IMR-90 (cell line): ENCODE data around the gene HSPB6. TPM values are rescaled to one million over a fixed set of nuclear protein-coding genes. Genes with fewer than 3 reads are reported as not detected.

Experiments used
- ATAC-seq: fragments of 200-7000 bp; cut with Tn5 transposase; 2 replicates; pipeline ENCODE4 v1.9.1; 2020; ENCODE audit warnings: low read depth, mild to moderate bottlenecking, moderate library complexity
- BruUV-seq: library from RNA; stranded (reverse); fragments of 400-500 nt; replicated peaks from 2 replicates; lab custom pipeline; 2021; lab: Mats Ljungman, UMichigan
- CTCF ChIA-PET: fragments of 300-600 bp; formaldehyde crosslinking; extraction: SDS; loops from one replicate; lab custom pipeline; 2021; ENCODE audit warnings: antibody characterized with exemption; lab: Yijun Ruan, JAX
- POLR2A ChIA-PET: fragments of 300-600 bp; sonication (Branson Sonifier 250); formaldehyde crosslinking; loops from one replicate; lab custom pipeline; 2022; ENCODE audit warnings: antibody characterized with exemption; ENCODE audit not compliant: unreplicated experiment; lab: Charles Lee
- DNase-seq: peaks from one replicate; pipeline ENCODE4 v3.0.0; 2013
- H2AFZ ChIP-seq: replicated peaks from 2 replicates; pipeline ENCODE3; 2013; ENCODE audit warnings: low read length, mild to moderate bottlenecking; ENCODE audit not compliant: poor library complexity
- H2AK5ac ChIP-seq: 2 replicates; pipeline ENCODE4 v1.6.1; 2013; ENCODE audit warnings: low read depth, low read length, inconsistent platforms
- H2AK9ac ChIP-seq: replicated peaks from 2 replicates; pipeline ENCODE3; 2013; ENCODE audit warnings: mild to moderate bottlenecking, low read depth, low read length, moderate library complexity; ENCODE audit not compliant: poor library complexity
- H2BK120ac ChIP-seq: 2 replicates; pipeline ENCODE4 v1.6.1; 2013; ENCODE audit warnings: low read depth, low read length, inconsistent platforms
- H2BK15ac ChIP-seq: 3 replicates; pipeline ENCODE4 v1.6.1; 2013; ENCODE audit warnings: low read depth, low read length, inconsistent platforms
- H2BK20ac ChIP-seq: 2 replicates; pipeline ENCODE4 v1.6.1; 2013; ENCODE audit warnings: low read depth, mild to moderate bottlenecking, inconsistent platforms, low read length, moderate library complexity
- H2BK5ac ChIP-seq: 2 replicates; pipeline ENCODE4 v1.6.1; 2013; ENCODE audit warnings: mild to moderate bottlenecking, low read depth, low read length, inconsistent platforms; ENCODE audit not compliant: poor library complexity, severe bottlenecking
- H3K14ac ChIP-seq: replicated peaks from 2 replicates; pipeline ENCODE4 v1.6.1; 2013; ENCODE audit warnings: low read depth, low read length, inconsistent platforms
- H3K18ac ChIP-seq: 2 replicates; pipeline ENCODE4 v1.6.1; 2013; ENCODE audit warnings: low read depth, low read length, control low read depth
- H3K23ac ChIP-seq: 2 replicates; pipeline ENCODE4 v1.6.1; 2013; ENCODE audit warnings: low read depth, low read length, inconsistent platforms
- H3K27ac ChIP-seq: 2 replicates; pipeline ENCODE4 v1.5.1; 2013; ENCODE audit warnings: mild to moderate bottlenecking, control low read depth, low read length; ENCODE audit not compliant: insufficient read depth
- H3K27me3 ChIP-seq: 2 replicates; pipeline ENCODE4 v1.6.1; 2013; ENCODE audit warnings: low read length; ENCODE audit not compliant: control insufficient read depth, insufficient read depth
- H3K36me3 ChIP-seq: 2 replicates; pipeline ENCODE4 v1.6.1; 2013; ENCODE audit warnings: low read length, mixed read lengths; ENCODE audit not compliant: control insufficient read depth, insufficient read depth
- H3K4ac ChIP-seq: 2 replicates; pipeline ENCODE4 v1.6.1; 2013; ENCODE audit warnings: low read depth, low read length, inconsistent platforms
- H3K4me1 ChIP-seq: 2 replicates; pipeline ENCODE4 v1.6.1; 2013; ENCODE audit warnings: low read length, mixed read lengths; ENCODE audit not compliant: control insufficient read depth, insufficient read depth
- H3K4me2 ChIP-seq: 2 replicates; pipeline ENCODE4 v1.6.1; 2013; ENCODE audit warnings: low read depth, mild to moderate bottlenecking, control low read depth, low read length, moderate library complexity
- H3K4me3 ChIP-seq: 2 replicates; pipeline ENCODE4 v1.5.1; 2013; ENCODE audit warnings: low read depth, mild to moderate bottlenecking, control low read depth, low read length, moderate library complexity; ENCODE audit not compliant: insufficient read depth
- H3K56ac ChIP-seq: 2 replicates; pipeline ENCODE4 v1.6.1; 2013; ENCODE audit warnings: low read length, inconsistent platforms; ENCODE audit not compliant: insufficient read depth; ENCODE audit errors: extremely low read depth
- H3K79me1 ChIP-seq, 2 experiments: 2 replicates each; pipeline ENCODE4 v1.6.1; 2013; ENCODE audit warnings: low read length in 2 of 2, inconsistent platforms in 1 of 2, low read depth in 1 of 2
- H3K9ac ChIP-seq: 2 replicates; pipeline ENCODE4 v1.6.1; 2013; ENCODE audit warnings: low read depth, low read length, control low read depth
- H3K9me1 ChIP-seq: 2 replicates; pipeline ENCODE4 v1.6.1; 2013; ENCODE audit warnings: low read length, inconsistent platforms; ENCODE audit not compliant: insufficient read depth
- H3K9me3 ChIP-seq: 2 replicates; pipeline ENCODE4 v1.6.1; 2013; ENCODE audit warnings: low read length; ENCODE audit not compliant: control insufficient read depth, insufficient read depth
- H4K20me1 ChIP-seq: 2 replicates; pipeline ENCODE4 v1.6.1; 2013; ENCODE audit warnings: low read length, inconsistent platforms; ENCODE audit not compliant: insufficient read depth
- H4K5ac ChIP-seq: 2 replicates; pipeline ENCODE4 v1.6.1; 2013; ENCODE audit warnings: mild to moderate bottlenecking, low read depth, low read length, control low read depth
- H4K8ac ChIP-seq, 2 experiments: 2 replicates each; pipeline ENCODE4 v1.6.1; 2013; ENCODE audit warnings: low read depth in 2 of 2, low read length in 2 of 2, control low read depth in 1 of 2, inconsistent platforms in 1 of 2
- H4K91ac ChIP-seq: 2 replicates; pipeline ENCODE4 v1.6.1; 2013; ENCODE audit warnings: low read depth, low read length, inconsistent platforms; ENCODE audit not compliant: insufficient read depth
- BHLHE40 ChIP-seq: fragments of 150-350 bp; IDR thresholded peaks from 2 replicates; pipeline ENCODE4 v1.6.1; 2016; ENCODE audit warnings: mild to moderate bottlenecking, low read depth, low read length
- CEBPB ChIP-seq: IDR thresholded peaks from 2 replicates; pipeline ENCODE4 v1.6.1; 2012; ENCODE audit warnings: low read depth, low read length, improper control_type of control experiment
- CHD1 ChIP-seq: IDR thresholded peaks from 2 replicates; pipeline ENCODE4 v1.6.1; 2012; ENCODE audit warnings: low read depth, low read length, improper control_type of control experiment
- FOS ChIP-seq: fragments of 150-350 bp; IDR thresholded peaks from 2 replicates; pipeline ENCODE4 v1.6.1; 2016; ENCODE audit warnings: low read depth, low read length
- MAFK ChIP-seq: IDR thresholded peaks from 2 replicates; pipeline ENCODE4 v1.6.1; 2012; ENCODE audit warnings: low read depth, low read length, improper control_type of control experiment
- MAZ ChIP-seq: IDR thresholded peaks from 2 replicates; pipeline ENCODE4 v1.6.1; 2012; ENCODE audit warnings: low read depth, mild to moderate bottlenecking, low read length, improper control_type of control experiment, moderate library complexity, borderline replicate concordance
- MXI1 ChIP-seq: IDR thresholded peaks from 2 replicates; pipeline ENCODE4 v1.6.1; 2012; ENCODE audit warnings: low read depth, mild to moderate bottlenecking, low read length, moderate library complexity, borderline replicate concordance
- NFE2L2 ChIP-seq: fragments of 150-350 bp; IDR thresholded peaks from 2 replicates; pipeline ENCODE4 v1.6.1; 2016; ENCODE audit warnings: low read depth, mild to moderate bottlenecking, low read length
- POLR2A ChIP-seq: IDR thresholded peaks from 2 replicates; pipeline ENCODE4 v1.6.1; 2012; ENCODE audit warnings: mild to moderate bottlenecking, low read depth, low read length
- RAD21 ChIP-seq: IDR thresholded peaks from 2 replicates; pipeline ENCODE4 v1.6.1; 2012; ENCODE audit warnings: low read length, improper control_type of control experiment
- RCOR1 ChIP-seq: IDR thresholded peaks from 2 replicates; pipeline ENCODE4 v1.6.1; 2012; ENCODE audit warnings: mild to moderate bottlenecking, low read length, improper control_type of control experiment; ENCODE audit not compliant: insufficient replicate concordance
- WGBS, 2 experiments: methylation state at CpG; one replicate each; pipeline versions ENCODE4 v1.1.5 to v1.1.7; 2013; ENCODE audit warnings: missing lambda C conversion rate in 2 of 2; ENCODE audit not compliant: insufficient read length in 1 of 2; ENCODE audit errors: extremely low coverage in 2 of 2; 5-methylcytosine and 5-hydroxymethylcytosine counted together
- dilution Hi-C: fragments of 300-500 bp; cut with HindIII; formaldehyde crosslinking; loops from one replicate; pipeline ENCODE4 v1.14.3; 2018; ENCODE audit warnings: low sequenced_read_pairs; ENCODE audit not compliant: unreplicated experiment
- in situ Hi-C: fragments of 300-500 bp; cut with MboI; formaldehyde crosslinking; loops from 3 replicates; pipeline ENCODE4 v1.14.3; 2019; ENCODE audit warnings: low sequenced_read_pairs, inconsistent platforms, mixed read lengths
- intact Hi-C: fragments of 100-400 bp; cut with micrococcal nuclease; formaldehyde crosslinking; loops from 2 replicates; pipeline ENCODE4 v1.10.0; 2022
- polyA plus RNA-seq, 3 experiments: library from polyadenylated mRNA; depleted of rRNA; stranded (reverse); fragments of >200 nt; gene quantifications; 2 replicates each; pipeline ENCODE4 v1.2.3, GENCODE V29; 2012; ENCODE audit warnings: low replicate concordance in 1 of 3
- total RNA-seq: library from RNA; depleted of rRNA; stranded (reverse); fragments of >200 nt; gene quantifications from 2 replicates; pipeline ENCODE4 v1.2.3, GENCODE V29; 2012
- TF ChIP-seq, protein P1 (sequence below): fragments of 150-350 bp; IDR thresholded peaks from 2 replicates; pipeline ENCODE4 v1.6.1; 2016; ENCODE audit warnings: low read depth, mild to moderate bottlenecking, low read length, moderate library complexity, borderline replicate concordance
- TF ChIP-seq, protein P2 (sequence below): fragments of 150-350 bp; IDR thresholded peaks from 2 replicates; pipeline ENCODE4 v1.6.1; 2017; ENCODE audit warnings: mild to moderate bottlenecking, antibody characterized with exemption, low read length, low read depth
- TF ChIP-seq, protein P3 (sequence below): conservative IDR thresholded peaks from 2 replicates; pipeline ENCODE4 v1.5.1; 2012; ENCODE audit warnings: mild to moderate bottlenecking, low read depth, low read length, improper control_type of control experiment

HSPB6 gene
- total and polyA plus RNA-seq, 2 of the 4 experiments (the other 2 are of a cell fraction): 5.7 to 206 TPM

DNA sequence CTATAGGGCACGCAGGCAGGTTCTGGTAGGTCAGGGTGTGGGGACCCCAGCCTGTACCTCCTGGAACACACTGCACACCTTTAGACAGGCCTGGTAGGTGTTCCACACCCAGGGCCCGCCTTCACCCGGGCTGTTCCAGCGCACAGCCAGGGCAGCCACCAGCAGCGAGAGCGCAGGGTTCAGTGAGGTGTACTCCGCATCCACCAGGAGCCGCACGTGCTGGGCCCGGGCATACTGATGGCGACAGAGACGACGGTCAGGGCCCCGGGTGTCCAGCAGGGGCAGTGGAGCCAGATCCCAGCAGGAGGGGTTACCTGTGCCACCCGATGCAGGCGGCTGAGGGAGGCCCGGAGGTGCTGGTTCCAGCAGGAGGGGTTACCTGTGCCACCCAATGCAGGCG lies 49.8 kb upstream of the HSPB6 start:
- Histone ChIP-seq H3K27ac (no peak overlapping the region), H3K27me3 (peaks cover 23% of the 10 kb centered on the region), H3K36me3 (no peaks in the 10 kb centered on the region), H2AK5ac (no peak overlapping the region), H3K9me3 (no peaks in the 10 kb centered on the region), H3K4me3 (no peak overlapping the region), H2AK9ac (no peak overlapping the region), H3K4me2 (no peak overlapping the region), H3K23ac (no peak overlapping the region), H2BK20ac (no peak overlapping the region), H4K8ac (no peak overlapping the region), H4K91ac (no peak overlapping the region), H3K4ac (no peak overlapping the region), H2BK120ac (no peak overlapping the region), H3K9me1 (no peaks in the 10 kb centered on the region), H3K79me1 (no peaks in the 10 kb centered on the region), H3K56ac (no peak overlapping the region), H3K14ac (no peak overlapping the region), H3K9ac (no peak overlapping the region), H3K18ac (no peak overlapping the region), H2BK15ac (no peak overlapping the region), H4K20me1 (no peaks in the 10 kb centered on the region), H2AFZ (no peak overlapping the region), H2BK5ac (no peak overlapping the region), H4K5ac (no peak overlapping the region), H3K4me1 (no peaks in the 10 kb centered on the region)
- ChIA-PET CTCF (no interaction called here), POLR2A (no interaction called here)
- dilution Hi-C loops (no loop called here), in situ Hi-C loops (no loop called here), intact Hi-C loops (no loop called here)
- 73% methylated on average over 14 of the region's 18 CpGs; no CpG with 5 or more reads in 1 of the 2 experiments for WGBS, 2 experiments
- DNase-seq: no peak
- no peak for ATAC-seq
- TF ChIP-seq BHLHE40 (no peak), MAFK (no peak), MAZ (no peak), NFE2L2 (no peak), RAD21 (no peak), POLR2A (no peak), CHD1 (no peak), RCOR1 (no peak), CEBPB (no peak), MXI1 (no peak), FOS (no peak)
- TF ChIP-seq, protein P1, sequence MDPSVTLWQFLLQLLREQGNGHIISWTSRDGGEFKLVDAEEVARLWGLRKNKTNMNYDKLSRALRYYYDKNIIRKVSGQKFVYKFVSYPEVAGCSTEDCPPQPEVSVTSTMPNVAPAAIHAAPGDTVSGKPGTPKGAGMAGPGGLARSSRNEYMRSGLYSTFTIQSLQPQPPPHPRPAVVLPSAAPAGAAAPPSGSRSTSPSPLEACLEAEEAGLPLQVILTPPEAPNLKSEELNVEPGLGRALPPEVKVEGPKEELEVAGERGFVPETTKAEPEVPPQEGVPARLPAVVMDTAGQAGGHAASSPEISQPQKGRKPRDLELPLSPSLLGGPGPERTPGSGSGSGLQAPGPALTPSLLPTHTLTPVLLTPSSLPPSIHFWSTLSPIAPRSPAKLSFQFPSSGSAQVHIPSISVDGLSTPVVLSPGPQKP: no peak
- TF ChIP-seq, protein P2, sequence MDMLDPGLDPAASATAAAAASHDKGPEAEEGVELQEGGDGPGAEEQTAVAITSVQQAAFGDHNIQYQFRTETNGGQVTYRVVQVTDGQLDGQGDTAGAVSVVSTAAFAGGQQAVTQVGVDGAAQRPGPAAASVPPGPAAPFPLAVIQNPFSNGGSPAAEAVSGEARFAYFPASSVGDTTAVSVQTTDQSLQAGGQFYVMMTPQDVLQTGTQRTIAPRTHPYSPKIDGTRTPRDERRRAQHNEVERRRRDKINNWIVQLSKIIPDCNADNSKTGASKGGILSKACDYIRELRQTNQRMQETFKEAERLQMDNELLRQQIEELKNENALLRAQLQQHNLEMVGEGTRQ: no peak
- TF ChIP-seq, protein P3, sequence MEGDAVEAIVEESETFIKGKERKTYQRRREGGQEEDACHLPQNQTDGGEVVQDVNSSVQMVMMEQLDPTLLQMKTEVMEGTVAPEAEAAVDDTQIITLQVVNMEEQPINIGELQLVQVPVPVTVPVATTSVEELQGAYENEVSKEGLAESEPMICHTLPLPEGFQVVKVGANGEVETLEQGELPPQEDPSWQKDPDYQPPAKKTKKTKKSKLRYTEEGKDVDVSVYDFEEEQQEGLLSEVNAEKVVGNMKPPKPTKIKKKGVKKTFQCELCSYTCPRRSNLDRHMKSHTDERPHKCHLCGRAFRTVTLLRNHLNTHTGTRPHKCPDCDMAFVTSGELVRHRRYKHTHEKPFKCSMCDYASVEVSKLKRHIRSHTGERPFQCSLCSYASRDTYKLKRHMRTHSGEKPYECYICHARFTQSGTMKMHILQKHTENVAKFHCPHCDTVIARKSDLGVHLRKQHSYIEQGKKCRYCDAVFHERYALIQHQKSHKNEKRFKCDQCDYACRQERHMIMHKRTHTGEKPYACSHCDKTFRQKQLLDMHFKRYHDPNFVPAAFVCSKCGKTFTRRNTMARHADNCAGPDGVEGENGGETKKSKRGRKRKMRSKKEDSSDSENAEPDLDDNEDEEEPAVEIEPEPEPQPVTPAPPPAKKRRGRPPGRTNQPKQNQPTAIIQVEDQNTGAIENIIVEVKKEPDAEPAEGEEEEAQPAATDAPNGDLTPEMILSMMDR: no peak
- BruUV-seq: no TSS peak
